Left cardiac atrium (tissue), 4 donors: ENCODE results near the gene NMBR. TPM values are rescaled to one million over a fixed set of nuclear protein-coding genes. Genes with fewer than 3 reads are reported as not detected.
"Not testable (repeated sequence)": the region's sequence is repeated elsewhere in the genome, so short reads cannot be mapped to it uniquely, and the experiment has no call there.

ENCODE experiments used
- ATAC-seq, 2 donors: fragments of 200-7000 bp; cut with Tn5 transposase; one replicate each; pipeline ENCODE4 v1.9.1; 2020; ENCODE audit warnings: mild to moderate bottlenecking in 2 of 2, moderate library complexity in 2 of 2
- DNase-seq: peaks from one replicate; pipeline ENCODE4 v3.0.0-alpha.2; 2020
- intact Hi-C, 2 donors: fragments of 100-400 bp; cut with DNase I; formaldehyde crosslinking; loops; one replicate each; pipeline versions ENCODE4 v1.14.1 to v1.15.1; 2022 to 2023
- total RNA-seq, 2 donors: library from RNA; stranded (reverse); fragmentation: NEBNext Ultra II Directional; extraction: Animal tissue kit (Norgen Biotek cat#: 25700); gene quantifications; one replicate each; pipeline ENCODE4 v1.2.1, GENCODE V29; 2021
- donor health status: DM: no; HTN: yes; CAD: no.
- donor health status: DM: no; HTN: yes; CAD: no; lungs with severe emphysema.
- donor health status: DM: yes; HTN: yes; CAD: no.
- donor health status: Dilated cardiomyopathy.

Gene NMBR
- total RNA-seq, 2 donors from 2014 or later = not detected

GRCh38 chr6:142079130-142079529 is 67.8 kb downstream of the NMBR start:
- no peak for DNase-seq
- intact Hi-C loops = no loop called here
- ATAC-seq = no peak

- ATAC-seq (no peak), DNase-seq (no peak)
- intact Hi-C loops = no loop called here
These were observed 71.3 kb downstream of the NMBR start for GRCh38 chr6:142075516-142076101.

- ATAC-seq (no peak), DNase-seq (no peak)
- intact Hi-C loops = no loop called here
These were observed 72.4 kb downstream of the NMBR start for GRCh38 chr6:142074516-142074915.

GRCh38 chr6:142071981-142072380 is 74.9 kb downstream of the NMBR start:
- ATAC-seq (no peak), DNase-seq (no peak)

GRCh38 chr6:142068416-142068815 is 78.5 kb downstream of the NMBR start:
- intact Hi-C loops = no loop called here
- DNase-seq (no peak), ATAC-seq (no peak)

More at GRCh38 chr6:142071981-142072380, 74.9 kb downstream of the NMBR start:
- intact Hi-C loops = no loop called here

GRCh38 chr6:142062861-142063260 is 84.1 kb downstream of the NMBR start:
- ATAC-seq, intact Hi-C loops: not testable (repeated sequence)

GRCh38 chr6:142058551-142059290 is 88.2 kb downstream of the NMBR start:
- ATAC-seq (no peak), DNase-seq (no peak)
- intact Hi-C loops = no loop called here

More at GRCh38 chr6:142062861-142063260, 84.1 kb downstream of the NMBR start:
- not testable (repeated sequence) for DNase-seq

GRCh38 chr6:142055219-142055618 is 91.7 kb downstream of the NMBR start:
- intact Hi-C loops = no loop called here
- no peak for DNase-seq
- no peak for ATAC-seq

GRCh38 chr6:142051404-142051803 is 95.5 kb downstream of the NMBR start:
- ATAC-seq = no peak
- DNase-seq = no peak
- intact Hi-C loops = no loop called here

- DNase-seq (no peak), ATAC-seq (no peak)
- intact Hi-C loops = no loop called here
These were observed 98.3 kb downstream of the NMBR start for GRCh38 chr6:142048593-142048980.

GRCh38 chr6:142047934-142048592 is 98.9 kb downstream of the NMBR start:
- DNase-seq (no peak), ATAC-seq (no peak)
- intact Hi-C loops = no loop called here

- DNase-seq (no peak), ATAC-seq (no peak)
- intact Hi-C loops = no loop called here
These were observed 101.3 kb downstream of the NMBR start for GRCh38 chr6:142045380-142046278.

GRCh38 chr6:142035890-142036289 is 111.0 kb downstream of the NMBR start:
- intact Hi-C loops = no loop called here
- no peak for ATAC-seq
- DNase-seq = no peak

GRCh38 chr6:142031035-142031434 is 115.9 kb downstream of the NMBR start:
- intact Hi-C loops = no loop called here
- DNase-seq (no peak), ATAC-seq (no peak)

GRCh38 chr6:142030115-142030619 is 116.8 kb downstream of the NMBR start:
- ATAC-seq (no peak), DNase-seq (no peak)
- intact Hi-C loops = no loop called here

- DNase-seq (no peak), ATAC-seq (no peak)
These were observed 118.4 kb downstream of the NMBR start for GRCh38 chr6:142028527-142028926.

GRCh38 chr6:142027804-142028203 is 119.1 kb downstream of the NMBR start:
- DNase-seq, intact Hi-C loops, ATAC-seq: not testable (repeated sequence)

More at GRCh38 chr6:142028527-142028926, 118.4 kb downstream of the NMBR start:
- intact Hi-C loops = no loop called here

- intact Hi-C loops = no loop called here
- ATAC-seq (no peak), DNase-seq (no peak)
These were observed 119.8 kb downstream of the NMBR start for GRCh38 chr6:142027074-142027473.

GRCh38 chr6:142026471-142026870 is 120.5 kb downstream of the NMBR start:
- intact Hi-C loops = no loop called here
- ATAC-seq = no peak
- no peak for DNase-seq
